Left lobe of liver (tissue), 2 donors: ENCODE measurements around the gene MDFIC. TPM values are rescaled to one million over a fixed set of nuclear protein-coding genes. Genes with fewer than 3 reads are reported as not detected.
A peak's percentile ranks its signal among the peaks of the same experiment; 100 is the strongest.

Source experiments
- ATAC-seq: fragments of 200-7000 bp; cut with Tn5 transposase; one replicate; pipeline ENCODE4 v1.9.1; 2020; ENCODE audit warnings: mild to moderate bottlenecking, moderate library complexity
- DNase-seq: peaks from one replicate; pipeline ENCODE4 v3.0.0-alpha.2; 2020; ENCODE audit warnings: low spot score
- total RNA-seq: library from RNA; stranded (reverse); gene quantifications from one replicate; pipeline ENCODE4 v1.2.1, GENCODE V29; 2021
- donor health status: DM: no; HTN: no; CAD: no; lungs with moderate emphysema.
- donor health status: DM: no; HTN: yes; CAD: no.

MDFIC gene
- total RNA-seq, 1 donor from 2014 or later, result 8.0 TPM

- ATAC-seq, result no peak
- DNase-seq, result no peak
Observed at GRCh38 chr7:114986190-114987180, 64.6 kb downstream of the MDFIC start.

DNA sequence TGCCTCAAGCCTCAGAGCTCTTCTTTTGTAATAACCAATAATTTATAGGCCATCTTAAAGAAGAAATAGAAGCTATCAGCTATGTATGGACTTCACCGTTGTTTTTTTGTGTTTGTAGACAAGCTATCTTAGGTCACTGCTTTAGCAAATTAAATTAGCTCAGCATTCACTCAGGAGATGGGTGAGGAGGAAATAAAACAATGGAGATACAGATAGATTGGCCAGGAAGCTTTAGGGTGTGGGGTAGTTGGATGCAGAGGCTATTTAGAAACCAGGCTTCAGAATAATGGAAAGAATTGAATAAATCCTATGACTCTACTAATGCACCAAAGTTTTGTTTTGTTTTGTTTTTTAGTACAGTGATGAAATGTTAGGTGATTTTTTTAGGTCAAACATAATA lies 66.1 kb downstream of the MDFIC start:
- ATAC-seq (no peak), DNase-seq (no peak)

DNA sequence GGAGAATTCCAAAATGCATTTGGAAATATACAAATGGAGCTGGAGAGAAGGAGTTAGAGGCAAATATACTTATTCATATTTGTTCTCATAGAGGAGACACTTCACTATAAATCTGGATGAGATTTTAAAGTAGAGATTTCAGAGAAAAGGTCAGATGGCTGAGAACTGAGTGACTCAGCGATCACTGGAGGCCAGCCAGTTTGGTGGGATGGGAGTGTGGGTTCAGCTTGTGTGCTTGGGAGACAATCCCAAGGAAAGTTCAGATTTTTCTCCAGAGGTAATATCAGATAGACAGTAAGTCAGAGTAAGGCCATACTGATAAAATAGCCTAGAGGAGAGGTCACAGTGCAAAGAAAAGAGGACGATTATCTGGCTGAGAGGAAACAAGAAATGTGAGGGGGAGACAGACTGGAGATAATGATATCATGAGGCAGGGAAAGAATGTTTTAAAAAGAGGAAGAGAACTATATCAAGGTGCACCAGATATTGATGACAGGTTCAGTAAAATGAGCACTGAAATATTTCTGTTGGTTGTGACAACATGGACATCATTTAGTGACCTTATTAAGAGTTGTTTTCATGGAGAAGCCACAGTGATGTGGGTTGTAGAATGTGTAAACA lies 67.0 kb downstream of the MDFIC start:
- DNase-seq, result no peak

DNA sequence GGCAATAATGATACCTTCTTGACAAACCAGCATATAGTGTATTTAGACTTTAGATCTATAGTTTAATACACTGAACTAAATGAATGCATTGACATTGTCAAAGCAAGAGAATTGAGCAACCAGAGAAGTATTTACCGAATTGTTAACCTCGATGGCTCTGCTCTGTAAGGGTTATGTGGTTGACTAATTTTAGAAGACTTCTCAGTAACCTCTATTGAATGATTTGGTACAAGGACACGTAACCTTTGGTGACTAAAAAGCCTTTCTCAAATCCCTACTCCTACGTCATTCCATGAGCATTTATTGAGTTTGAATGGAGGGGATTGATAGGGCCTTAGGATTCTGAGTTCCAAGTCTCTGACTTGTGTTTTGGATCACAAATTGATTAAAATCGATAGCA lies 67.6 kb downstream of the MDFIC start:
- ATAC-seq (no peak), DNase-seq (no peak)

More for the DNA sequence above, 67.0 kb downstream of the MDFIC start:
- ATAC-seq, result no peak

GRCh38 chr7:114997487-114998404 lies 75.9 kb downstream of the MDFIC start:
- no peak for DNase-seq
- no peak for ATAC-seq

DNA sequence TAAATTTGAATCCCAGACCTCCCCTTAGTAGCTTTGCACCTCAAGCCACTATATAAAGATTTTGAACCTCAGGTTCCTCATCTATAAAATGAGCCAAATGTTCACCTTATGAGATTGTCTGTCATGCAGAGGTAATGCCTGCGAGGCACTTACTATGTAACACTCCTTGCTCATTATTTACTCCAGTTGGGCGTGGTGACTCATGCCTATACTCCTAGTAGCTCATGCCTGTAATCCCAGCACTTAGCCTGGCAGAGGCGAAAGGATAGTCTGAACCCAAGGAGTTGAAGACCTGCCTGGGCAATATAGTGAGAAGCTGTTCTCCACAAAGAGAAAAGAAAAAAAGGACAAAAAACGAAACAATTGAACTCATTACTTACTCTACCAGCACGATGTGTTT lies 82.2 kb downstream of the MDFIC start:
- ATAC-seq (no peak), DNase-seq (no peak)

GRCh38 chr7:115005251-115005650 lies 83.4 kb downstream of the MDFIC start:
- ATAC-seq (no peak), DNase-seq (no peak)

- ATAC-seq (peak; percentile 99), DNase-seq (peak; percentile 80)
Observed at GRCh38 chr7:115005953-115006352, 84.1 kb downstream of the MDFIC start.

- no peak for ATAC-seq
- DNase-seq, result no peak
Observed at GRCh38 chr7:115007751-115008150, 85.9 kb downstream of the MDFIC start.

DNA sequence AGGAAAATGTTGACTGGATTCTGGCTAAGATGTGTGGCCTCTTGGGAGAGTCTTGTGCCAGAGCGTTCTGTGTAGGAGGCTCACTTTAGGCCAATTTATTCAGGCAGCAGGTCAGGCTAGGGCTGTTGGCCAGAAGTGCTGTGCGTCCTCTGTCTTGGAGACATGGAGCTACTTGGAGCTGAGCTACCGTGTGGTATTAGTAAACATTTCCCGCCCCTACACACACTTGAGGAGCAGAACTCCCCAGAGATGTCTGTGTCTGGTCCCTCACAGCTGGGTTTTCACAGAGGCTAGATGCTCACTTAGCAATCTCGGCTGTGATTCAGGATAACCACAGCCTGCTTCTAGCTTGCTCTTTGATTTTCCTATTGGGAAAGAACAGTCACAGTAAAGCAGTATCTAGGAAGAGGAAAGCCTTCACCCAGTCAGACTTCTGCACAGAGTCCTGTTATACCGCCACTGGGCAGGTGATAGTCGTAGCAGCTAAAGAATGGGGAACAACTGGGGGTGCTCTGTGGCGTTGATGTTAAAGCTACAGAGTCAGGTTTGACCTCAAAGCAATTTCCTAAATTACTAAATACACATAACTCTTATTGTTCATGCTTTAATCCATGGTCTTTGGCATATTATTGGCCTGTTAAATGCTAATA lies 86.7 kb downstream of the MDFIC start:
- no peak for DNase-seq
- no peak for ATAC-seq

- DNase-seq (no peak), ATAC-seq (no peak)
Observed at GRCh38 chr7:115009139-115009538, 87.2 kb downstream of the MDFIC start.

GRCh38 chr7:115009736-115010440 lies 88.0 kb downstream of the MDFIC start:
- ATAC-seq, result no peak
- no peak for DNase-seq

- ATAC-seq (no peak), DNase-seq (no peak)
Observed at GRCh38 chr7:115010441-115010820, 88.5 kb downstream of the MDFIC start.

DNA sequence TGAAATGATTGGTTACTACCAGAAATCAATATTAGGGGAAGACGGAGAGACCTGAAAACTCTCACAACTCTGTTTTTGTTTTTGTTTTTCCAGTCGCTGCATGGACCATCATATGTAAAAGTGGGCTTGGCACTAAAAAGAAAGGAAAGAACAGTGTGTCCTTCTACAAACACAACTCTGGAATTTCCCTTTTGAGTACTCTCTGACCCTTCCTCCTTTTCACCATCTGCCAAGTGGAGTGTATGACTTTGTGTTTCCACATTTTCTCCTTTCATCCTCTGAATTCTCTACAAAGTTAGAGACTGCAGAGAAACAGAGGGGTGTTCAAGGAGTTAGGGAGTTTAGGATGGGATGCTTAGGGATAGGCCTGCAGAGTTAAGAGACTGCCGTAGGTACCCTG lies 92.0 kb downstream of the MDFIC start:
- ATAC-seq (no peak), DNase-seq (no peak)

GRCh38 chr7:115014794-115015193 lies 92.9 kb downstream of the MDFIC start:
- DNase-seq, result no peak
- no peak for ATAC-seq

DNA sequence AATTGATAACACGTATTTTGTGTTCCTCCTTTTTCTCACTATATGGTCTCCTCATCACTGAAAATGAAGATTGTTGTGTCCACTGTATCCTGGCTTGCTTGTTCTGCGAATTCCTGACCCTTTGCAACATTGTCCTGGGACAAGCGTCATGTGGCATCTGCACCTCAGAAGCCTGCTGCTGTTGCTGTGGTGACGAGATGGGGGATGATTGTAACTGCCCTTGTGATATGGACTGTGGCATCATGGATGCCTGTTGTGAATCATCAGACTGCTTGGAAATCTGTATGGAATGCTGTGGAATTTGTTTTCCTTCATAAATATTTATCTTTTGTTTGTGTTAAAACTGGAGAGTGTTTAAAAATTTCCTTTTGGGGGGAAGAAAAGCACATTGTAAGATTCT lies 93.7 kb downstream of the MDFIC start:
- ATAC-seq, result no peak
- DNase-seq, result no peak

DNA sequence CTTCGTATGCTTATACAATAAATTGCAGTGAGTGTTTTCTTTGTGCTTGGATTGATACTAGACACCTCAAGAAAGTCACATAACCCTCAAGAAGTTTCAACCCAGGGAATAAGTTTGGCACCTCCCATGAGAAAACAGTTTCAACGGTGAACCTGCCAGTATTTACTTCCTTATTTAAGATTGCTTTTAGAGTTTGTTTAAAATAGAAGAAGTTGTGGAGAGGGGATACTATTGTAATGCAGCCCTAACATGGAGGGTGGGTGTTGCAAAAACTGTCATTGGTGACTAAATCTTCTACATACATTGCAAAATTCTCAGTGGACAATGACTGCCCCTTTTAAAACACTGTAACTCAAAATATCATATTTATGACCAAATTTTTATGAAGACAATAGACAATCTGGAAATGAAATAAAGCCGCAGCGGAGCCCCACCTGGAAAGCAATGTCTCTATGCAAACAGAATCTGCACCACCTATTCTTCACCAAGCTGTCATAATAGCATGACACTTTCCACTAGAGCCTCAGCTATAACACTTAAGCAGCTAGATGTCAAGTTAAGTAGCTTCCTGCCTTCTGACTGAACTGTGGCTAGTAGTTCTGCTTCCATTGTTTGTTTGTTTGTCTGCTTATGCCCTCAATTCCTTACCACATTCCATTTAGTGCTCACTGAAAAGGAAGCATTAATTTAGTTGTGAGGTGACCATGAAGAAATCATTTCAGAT lies 98.2 kb downstream of the MDFIC start:
- DNase-seq, result no peak
- ATAC-seq, result no peak

DNA sequence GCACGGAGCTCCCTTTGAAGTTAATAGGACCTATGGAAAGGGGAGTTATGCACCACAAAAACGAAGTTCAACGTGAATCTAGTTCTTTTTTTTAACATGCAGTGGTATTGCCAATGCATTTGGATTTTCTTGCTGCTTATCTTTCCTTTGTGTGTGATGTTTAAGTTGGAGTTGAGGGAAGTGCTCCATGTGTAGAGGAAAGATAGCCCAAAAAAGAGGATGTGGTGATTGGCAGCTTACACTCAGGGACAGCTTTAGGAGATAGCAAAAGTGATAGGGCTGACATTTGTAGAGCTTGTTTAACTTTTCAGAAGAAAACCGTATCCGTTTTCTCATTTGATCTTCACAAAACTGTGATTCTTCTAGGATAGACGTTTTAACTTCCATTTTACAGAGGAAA lies 101.3 kb downstream of the MDFIC start:
- ATAC-seq (no peak), DNase-seq (no peak)

GRCh38 chr7:115024276-115024675 lies 102.4 kb downstream of the MDFIC start:
- no peak for ATAC-seq
- DNase-seq, result no peak
